ENCODE results near the gene DAAM2.

The DAAM2 gene

GRCh38 chr6:39935241-39935640, 143.1 kb downstream of the DAAM2 start:
- no peak for TF ChIP-seq CTCF (IDR thresholded peaks at IDR 0.05; ENCODE audit: low read depth, low read length, missing control alignments)
- H3K4me3 ChIP-seq (replicated peaks; ENCODE audit: low read depth, low read length): no peak overlapping the region
- DNase-seq (ENCODE audit: extremely low read depth, low read depth): no peak

GRCh38 chr6:39936857-39937256, 144.7 kb downstream of the DAAM2 start:
- no peak for TF ChIP-seq CTCF (IDR thresholded peaks at IDR 0.05; ENCODE audit: low read depth, low read length, missing control alignments)
- DNase-seq (ENCODE audit: extremely low read depth, low read depth): no peak
- no peak overlapping the region for H3K4me3 ChIP-seq (replicated peaks; ENCODE audit: low read depth, low read length)

GRCh38 chr6:39937686-39938333, 145.6 kb downstream of the DAAM2 start:
- no peak overlapping the region for H3K4me3 ChIP-seq (replicated peaks; ENCODE audit: low read depth, low read length)
- no peak for TF ChIP-seq CTCF (IDR thresholded peaks at IDR 0.05; ENCODE audit: low read depth, low read length, missing control alignments)
- DNase-seq (ENCODE audit: extremely low read depth, low read depth): no peak

GRCh38 chr6:39938773-39939654, 146.8 kb downstream of the DAAM2 start:
- no peak for TF ChIP-seq CTCF (IDR thresholded peaks at IDR 0.05; ENCODE audit: low read depth, low read length, missing control alignments)
- H3K4me3 ChIP-seq (replicated peaks; ENCODE audit: low read depth, low read length): no peak overlapping the region
- no peak for DNase-seq (ENCODE audit: extremely low read depth, low read depth)

- no peak overlapping the region for H3K4me3 ChIP-seq (replicated peaks; ENCODE audit: low read depth, low read length)
- no peak for DNase-seq (ENCODE audit: extremely low read depth, low read depth)
- no peak for TF ChIP-seq CTCF (IDR thresholded peaks at IDR 0.05; ENCODE audit: low read depth, low read length, missing control alignments)
Observed at GRCh38 chr6:39941138-39941537, 149.0 kb downstream of the DAAM2 start.

- no peak for DNase-seq (ENCODE audit: extremely low read depth, low read depth)
- no peak for TF ChIP-seq CTCF (IDR thresholded peaks at IDR 0.05; ENCODE audit: low read depth, low read length, missing control alignments)
- H3K4me3 ChIP-seq (replicated peaks; ENCODE audit: low read depth, low read length): no peak overlapping the region
Observed at GRCh38 chr6:39941820-39942219, 149.6 kb downstream of the DAAM2 start.

All from HFF-Myc (cell line).